ENCODE results near the gene TSC22D1. TPM values are rescaled to one million over a fixed set of nuclear protein-coding genes. Genes with fewer than 3 reads are reported as not detected.

The TSC22D1 gene
- total RNA-seq, 1 experiment from 2014 or later = 72.5 TPM

- no peak for TF ChIP-seq ZNF425 (CRISPR knock-in tag; conservative IDR thresholded peaks at IDR 0.05)
- TF ChIP-seq NR3C1 (CRISPR knock-in tag; conservative IDR thresholded peaks at IDR 0.05; ENCODE audit: low read depth) = no peak
- TF ChIP-seq ZBTB21 (CRISPR knock-in tag; IDR thresholded peaks at IDR 0.05; ENCODE audit: borderline replicate concordance) = no peak
- TF ChIP-seq PRDM15 (CRISPR knock-in tag; IDR thresholded peaks at IDR 0.05) = no peak
- TF ChIP-seq ATF1 (CRISPR knock-in tag; IDR thresholded peaks at IDR 0.05) = no peak
- no peak for TF ChIP-seq RELA (CRISPR knock-in tag; IDR thresholded peaks at IDR 0.05; ENCODE audit: borderline replicate concordance)
- no peak for TF ChIP-seq ZNF671 (CRISPR knock-in tag; IDR thresholded peaks at IDR 0.05)
- no peak for TF ChIP-seq ATF6 (CRISPR knock-in tag; IDR thresholded peaks at IDR 0.05)
- TF ChIP-seq FOXP4 (CRISPR knock-in tag; IDR thresholded peaks at IDR 0.05) = no peak
- TF ChIP-seq FOXK1 (CRISPR knock-in tag; IDR thresholded peaks at IDR 0.05) = no peak
- no peak for TF ChIP-seq ZNF317 (CRISPR knock-in tag; IDR thresholded peaks at IDR 0.05; ENCODE audit: borderline replicate concordance, low read depth)
- TF ChIP-seq USF2 (CRISPR knock-in tag; IDR thresholded peaks at IDR 0.05) = no peak
- TF ChIP-seq FOXJ3 (CRISPR knock-in tag; IDR thresholded peaks at IDR 0.05; ENCODE audit: borderline replicate concordance) = no peak
These were observed 187.0 kb downstream of the TSC22D1 start (continued) for GRCh38 chr13:44389060-44389666.

GRCh38 chr13:44388427-44389059 lies 187.6 kb downstream of the TSC22D1 start:
- Mint-ChIP-seq H3K36me3 (no peaks in the 10 kb centered on the region), H3K27me3 (ENCODE audit: low read depth) (no peaks in the 10 kb centered on the region), H3K4me1 (peaks cover 31% of the 10 kb centered on the region), H3K9me3 (no peaks in the 10 kb centered on the region), H3K4me3 (no peak overlapping the region), H3K27ac (no peak overlapping the region)
- ChIA-PET CTCF (no interaction called here), POLR2A (interaction anchor here (1.9 kb wide), 1 partner anchor 48 kb away, joined by 6 read pairs; no protein-coding TSS in a partner anchor)
- DNase-seq (ENCODE audit: low spot score) = peak; percentile 24
- ATAC-seq = peak; percentile 74
- TF ChIP-seq ATF1 (CRISPR knock-in tag; IDR thresholded peaks at IDR 0.05) = no peak

Data from WTC11 (cell line).